HG03280 (cell line): ENCODE results near the gene ARMC2.
"Not testable (repeated sequence)": the region's sequence is repeated elsewhere in the genome, so short reads cannot be mapped to it uniquely, and the experiment has no call there.

Experiments
- ATAC-seq: cut with Tn5 transposase; IDR thresholded peaks from one replicate; pipeline ENCODE4 v1.9.1; 2021; ENCODE audit warnings: mild to moderate bottlenecking, moderate library complexity; ENCODE audit not compliant: unreplicated experiment

Gene ARMC2

DNA sequence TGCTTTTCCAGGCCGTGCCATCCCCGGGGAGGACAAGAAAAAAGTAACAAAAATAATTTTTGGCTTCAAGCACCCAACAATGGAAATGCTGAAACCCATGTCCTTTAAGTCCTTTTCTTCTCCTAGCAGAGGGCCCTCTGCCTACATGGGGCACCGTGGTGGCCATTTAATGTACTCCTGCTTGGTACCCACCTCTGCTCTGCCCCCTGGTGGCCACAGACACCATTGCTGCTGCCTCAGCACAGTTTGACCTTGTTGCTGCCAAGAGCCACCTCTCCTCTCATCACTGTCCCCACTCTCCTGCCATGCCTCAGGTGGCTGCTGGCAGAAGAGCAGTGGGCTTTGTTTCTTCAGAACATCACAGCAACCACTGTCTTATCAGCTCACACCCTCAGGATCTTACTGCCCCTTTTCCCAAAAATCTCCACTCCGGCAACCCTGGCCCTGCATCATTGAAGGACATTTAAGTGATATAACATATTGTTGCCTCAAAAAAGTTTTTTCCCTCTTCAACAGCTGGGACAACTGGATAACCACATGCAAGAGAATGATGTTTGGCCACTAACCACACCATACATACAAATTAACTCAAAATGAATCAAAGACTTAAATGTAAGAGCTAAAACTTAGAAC, 12.9 kb upstream of the ARMC2 start:
- peak; percentile 94 for ATAC-seq

DNA sequence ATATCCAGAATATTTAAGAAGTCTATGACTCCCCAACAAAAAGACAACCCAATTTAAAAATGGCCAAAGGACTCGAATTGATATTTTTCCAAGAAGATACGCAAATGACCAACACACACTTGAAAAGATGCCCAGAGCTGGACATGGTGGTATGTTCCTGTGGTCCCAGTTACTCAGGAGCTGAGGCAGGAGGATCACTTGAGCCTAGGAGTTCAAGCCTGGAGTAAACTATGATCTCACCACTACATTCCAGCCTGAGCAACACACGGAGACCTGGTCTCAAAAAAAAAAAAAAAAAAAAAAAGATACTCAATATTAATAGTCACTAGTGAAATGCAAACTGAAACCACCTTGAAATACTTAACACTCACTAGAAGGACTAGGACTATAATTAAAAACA, 12.2 kb upstream of the ARMC2 start:
- no peak for ATAC-seq

DNA sequence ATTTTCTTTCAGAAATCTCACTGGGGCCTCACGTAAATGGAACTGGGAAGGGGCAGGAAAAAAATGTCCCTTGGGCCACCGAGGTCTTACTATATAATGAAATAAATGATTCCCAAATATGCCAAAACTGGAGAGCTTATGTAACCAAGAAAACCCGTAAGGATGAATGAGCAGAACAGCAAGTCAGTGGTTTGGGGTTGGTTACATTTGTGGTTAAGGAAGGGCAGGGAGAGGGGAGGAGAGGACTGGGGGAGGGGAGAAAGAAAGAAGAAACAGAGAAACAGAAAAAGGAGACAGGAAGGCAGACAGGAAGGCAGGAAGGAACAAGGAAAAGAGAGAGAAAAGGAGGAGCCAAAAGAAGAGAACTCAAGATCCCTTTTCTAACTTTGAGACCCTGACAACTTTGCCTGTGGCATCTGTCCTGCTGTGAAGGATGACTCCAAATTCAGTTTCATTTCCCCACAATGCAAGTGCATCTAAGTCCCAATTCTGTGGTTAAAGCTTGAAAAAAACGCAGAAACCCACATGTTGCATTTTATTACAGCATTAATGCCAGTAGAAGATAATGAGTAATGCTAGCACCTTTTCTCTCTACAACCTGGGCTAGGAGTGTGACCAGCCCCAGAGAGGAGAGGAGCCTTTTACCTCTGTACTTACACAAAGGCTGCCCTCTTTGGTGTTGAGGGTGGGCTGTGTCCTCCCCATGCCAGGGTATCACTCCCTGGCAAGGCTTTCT, 10.8 kb upstream of the ARMC2 start:
- ATAC-seq: no peak

DNA sequence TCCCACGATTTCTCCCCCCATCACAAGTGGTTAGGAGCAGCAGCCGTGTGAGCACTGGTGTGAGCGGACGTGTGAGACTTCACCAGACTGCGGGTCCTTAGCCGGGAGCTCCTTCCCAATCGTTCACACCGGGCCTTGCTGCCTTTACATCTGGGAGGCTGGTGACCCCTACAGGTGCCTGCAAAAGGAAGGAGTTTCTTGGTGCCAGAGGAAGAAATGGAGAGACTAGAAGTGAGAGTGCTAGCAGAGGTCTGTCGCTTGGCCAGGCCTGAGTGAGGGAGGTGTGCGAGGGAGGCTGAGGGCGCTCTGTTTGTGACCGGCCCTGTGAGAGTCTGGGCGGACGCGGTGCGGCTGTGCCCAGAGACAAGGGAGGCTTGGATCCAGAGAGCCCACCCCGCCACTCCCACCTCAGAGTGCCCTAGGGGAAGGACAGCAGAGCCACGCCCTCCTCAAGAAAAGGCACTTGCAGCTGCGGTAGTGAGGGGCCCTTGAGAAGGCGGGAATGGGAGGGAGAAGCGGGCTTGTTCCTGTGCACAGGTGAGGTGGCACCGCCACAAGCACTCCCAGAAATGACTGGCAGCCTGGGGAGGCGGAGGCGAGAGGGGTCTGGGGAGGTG, 10.0 kb upstream of the ARMC2 start:
- ATAC-seq: no peak

DNA sequence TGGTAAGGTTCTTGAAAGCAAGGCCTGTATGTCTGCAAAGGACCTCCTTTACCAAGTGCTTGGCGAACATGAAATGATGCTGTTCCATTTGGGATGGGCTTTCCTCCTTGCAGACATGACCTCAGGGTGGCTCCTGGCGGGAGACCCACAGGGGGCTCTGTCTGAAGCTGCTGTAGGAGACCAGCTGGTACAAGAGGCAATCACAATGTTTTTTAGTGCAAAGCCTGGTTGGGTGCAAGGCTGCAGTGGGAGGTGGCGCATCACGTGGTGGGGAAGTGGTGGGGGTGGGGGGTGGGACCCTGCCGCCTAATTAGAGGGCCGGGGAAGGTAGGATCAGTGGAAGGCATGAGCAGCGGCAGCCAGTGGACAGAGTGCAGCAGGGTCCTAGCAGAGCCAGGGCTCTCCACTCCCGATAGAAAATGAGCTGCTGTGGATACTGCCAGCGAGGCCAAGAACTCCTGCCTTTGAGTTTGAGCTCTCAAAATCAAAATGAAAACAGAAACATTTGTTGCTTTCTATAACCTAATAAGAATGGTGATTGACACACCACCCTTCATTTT, 9.1 kb upstream of the ARMC2 start:
- ATAC-seq: no peak

DNA sequence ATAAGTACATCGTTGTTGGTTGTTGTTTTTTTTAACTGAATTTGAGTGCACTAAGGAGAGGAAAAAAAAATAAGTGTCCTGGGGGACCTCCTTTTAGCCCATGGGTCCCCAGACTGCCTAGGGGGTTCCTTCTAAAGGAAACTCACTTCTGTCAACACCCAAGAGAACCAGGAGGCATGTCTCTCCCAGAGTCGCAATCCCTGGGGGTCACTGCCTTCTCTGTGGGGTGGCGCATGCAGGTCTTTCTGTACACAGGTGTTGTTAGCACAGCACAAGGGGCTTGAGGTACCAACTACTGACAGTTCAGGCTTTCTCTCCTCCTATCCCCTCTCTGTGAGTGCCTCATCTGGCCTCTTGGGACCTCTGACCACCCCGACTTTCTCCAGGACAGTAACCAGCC, 7.3 kb upstream of the ARMC2 start:
- no peak for ATAC-seq

DNA sequence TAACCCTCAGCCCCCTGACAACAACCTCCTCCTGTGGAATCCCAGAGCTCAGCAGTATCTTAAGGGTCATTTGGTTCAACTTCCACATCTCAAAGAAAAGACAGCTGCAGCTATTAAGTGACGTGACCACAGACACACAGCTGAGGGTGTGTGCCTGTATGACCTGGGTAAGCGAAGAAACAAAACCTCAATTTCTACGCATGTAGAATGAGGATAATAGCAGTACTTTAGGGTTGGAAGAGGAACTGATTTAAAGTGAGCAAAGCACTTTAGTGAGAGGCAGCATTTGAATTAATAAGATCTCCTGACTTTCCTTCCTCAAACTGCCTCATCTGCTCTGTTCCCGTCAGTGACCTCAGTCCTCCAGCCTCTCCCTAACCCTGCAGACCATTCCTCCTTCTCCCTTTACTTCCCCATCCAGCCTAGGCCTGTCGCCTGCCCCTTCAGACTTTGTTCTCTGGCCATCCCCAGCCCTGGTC, 6.8 kb upstream of the ARMC2 start:
- ATAC-seq: no peak

DNA sequence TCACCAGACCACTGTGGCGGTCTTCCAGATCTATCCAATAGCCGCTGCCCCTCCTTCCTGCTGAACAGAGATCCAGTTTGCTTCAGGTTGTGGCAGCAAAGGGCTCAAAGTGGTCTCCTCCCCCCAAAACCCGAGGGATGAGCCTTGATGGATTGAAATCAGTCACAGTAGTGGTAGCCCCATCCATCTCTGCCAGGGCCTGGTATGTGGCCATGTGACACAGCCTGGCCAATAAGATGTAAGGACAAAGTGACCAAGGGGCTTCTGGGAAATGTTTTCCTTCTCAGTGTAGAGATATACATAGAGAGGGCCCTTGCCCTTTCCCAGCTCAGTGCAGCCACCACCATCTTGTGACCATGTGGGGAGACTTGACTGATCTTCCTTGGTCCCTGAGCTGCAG, 4.1 kb upstream of the ARMC2 start:
- no peak for ATAC-seq

DNA sequence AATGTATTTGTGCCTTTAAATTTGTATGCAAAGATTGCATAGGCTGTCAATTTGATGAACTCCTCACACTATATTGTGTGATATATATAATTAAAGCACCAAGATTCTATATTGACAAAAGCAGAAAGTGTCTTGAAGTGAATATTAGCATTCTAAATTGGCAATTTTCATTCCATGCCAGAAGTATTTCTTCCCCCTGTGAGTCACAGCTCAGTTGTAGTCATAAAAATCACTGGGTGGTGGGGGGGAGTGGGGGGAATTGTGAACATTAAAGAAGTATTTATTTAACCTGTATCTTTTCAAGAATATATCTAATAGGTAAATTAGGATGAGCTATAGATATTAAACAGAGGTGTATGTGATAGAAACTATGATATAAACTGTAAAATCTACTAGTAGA, 3.1 kb upstream of the ARMC2 start:
- no peak for ATAC-seq

- no peak for ATAC-seq
Observed at GRCh38 chr6:108846101-108846500, 2.1 kb upstream of the ARMC2 start.

- ATAC-seq: no peak
Observed at GRCh38 chr6:108846628-108847027, 1.6 kb upstream of the ARMC2 start.

DNA sequence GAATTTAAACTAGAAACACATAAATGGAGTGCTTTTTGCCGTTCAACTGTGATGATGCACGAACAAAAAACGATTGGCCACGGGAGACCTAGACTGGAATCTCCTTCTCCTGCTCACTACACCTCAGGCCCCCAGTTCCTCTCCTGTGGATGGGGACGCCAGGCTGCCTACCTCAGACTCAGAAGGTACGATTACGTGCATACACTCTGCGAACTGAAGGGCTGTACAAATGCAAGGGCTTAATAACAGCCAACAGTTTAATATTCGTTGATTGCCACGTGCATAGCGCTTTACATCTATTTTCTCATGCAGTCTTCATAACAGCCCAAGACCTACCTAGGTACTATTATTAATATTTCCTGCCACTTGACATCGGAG, 495 bp upstream of the ARMC2 start:
- no peak for ATAC-seq

GRCh38 chr6:108850669-108851465, 2.6 kb downstream of the ARMC2 start:
- no peak for ATAC-seq

DNA sequence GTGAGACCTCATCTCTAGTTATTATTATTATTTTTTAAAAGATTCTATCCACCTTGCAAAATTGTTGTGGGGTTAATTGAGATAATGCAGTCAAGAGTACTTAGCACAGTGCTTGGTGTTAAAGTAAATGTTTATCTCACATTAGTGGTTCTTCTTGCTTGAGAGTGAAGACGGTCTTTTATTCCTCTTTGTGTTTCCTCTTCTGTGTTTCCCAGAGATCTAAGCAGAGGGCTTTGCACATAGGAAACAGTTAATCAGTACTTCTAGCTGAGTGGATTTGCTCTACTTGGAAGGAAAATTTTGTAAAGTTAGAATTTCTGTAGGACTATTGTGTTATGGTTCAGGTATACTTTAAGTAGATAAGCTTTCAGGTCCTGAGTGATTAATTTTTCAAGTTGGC, 3.5 kb downstream of the ARMC2 start:
- no peak for ATAC-seq

- ATAC-seq: no peak
Observed at GRCh38 chr6:108853077-108853476, 4.9 kb downstream of the ARMC2 start.

DNA sequence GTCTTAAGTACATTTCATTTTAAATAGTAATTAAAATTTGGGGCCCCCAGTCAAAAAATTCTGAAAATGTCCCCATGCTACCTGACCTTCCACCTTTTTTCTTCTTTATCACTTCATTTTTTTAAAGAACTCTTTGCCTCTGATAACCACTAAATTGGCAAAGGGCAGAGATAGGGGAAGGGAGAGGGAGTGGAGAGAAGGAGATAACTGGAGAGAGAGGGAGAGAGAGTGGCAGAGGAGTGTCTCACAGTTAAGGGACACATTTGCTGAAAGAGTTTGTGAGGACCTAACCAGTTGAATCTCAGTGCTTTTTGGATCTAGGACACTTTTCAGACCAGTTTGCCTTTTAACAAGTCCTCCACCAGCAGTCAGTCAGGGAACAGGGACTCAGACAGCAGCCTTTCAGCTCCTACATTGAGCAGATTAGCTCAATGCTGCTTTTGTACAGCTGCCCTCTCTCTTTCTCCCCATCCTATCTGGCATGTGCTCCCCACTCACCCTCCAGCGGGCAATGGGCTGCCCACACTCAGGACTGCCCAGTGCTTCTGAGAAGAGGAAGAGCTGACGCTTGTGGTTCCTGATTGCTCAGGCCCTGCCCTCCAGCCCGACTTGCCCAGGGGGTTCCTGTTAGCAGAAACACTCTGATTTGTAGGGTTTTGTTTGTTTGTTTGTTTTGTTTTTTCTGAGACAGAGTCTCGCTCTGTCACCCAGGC, 14.4 kb downstream of the ARMC2 start:
- no peak for ATAC-seq

GRCh38 chr6:108865751-108866286, 17.6 kb downstream of the ARMC2 start:
- ATAC-seq: not testable (repeated sequence)

DNA sequence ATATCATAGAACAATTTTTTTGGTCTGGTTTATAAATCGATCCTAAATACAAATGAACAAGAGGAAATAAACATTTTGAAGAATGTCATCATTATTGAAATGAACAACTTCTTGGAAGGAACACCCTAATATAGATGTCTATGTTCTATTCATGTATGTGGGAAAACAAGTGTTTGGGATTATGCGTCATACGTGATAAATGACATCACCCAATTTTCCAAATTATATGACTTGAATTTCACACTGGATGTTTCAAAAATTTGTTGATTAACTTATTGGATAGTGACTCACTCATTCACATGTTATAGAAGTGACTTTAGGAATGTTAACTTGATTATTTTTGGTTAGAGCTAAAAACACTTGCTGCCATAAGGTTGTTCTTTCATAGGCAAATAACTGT, 18.6 kb downstream of the ARMC2 start:
- ATAC-seq: no peak

DNA sequence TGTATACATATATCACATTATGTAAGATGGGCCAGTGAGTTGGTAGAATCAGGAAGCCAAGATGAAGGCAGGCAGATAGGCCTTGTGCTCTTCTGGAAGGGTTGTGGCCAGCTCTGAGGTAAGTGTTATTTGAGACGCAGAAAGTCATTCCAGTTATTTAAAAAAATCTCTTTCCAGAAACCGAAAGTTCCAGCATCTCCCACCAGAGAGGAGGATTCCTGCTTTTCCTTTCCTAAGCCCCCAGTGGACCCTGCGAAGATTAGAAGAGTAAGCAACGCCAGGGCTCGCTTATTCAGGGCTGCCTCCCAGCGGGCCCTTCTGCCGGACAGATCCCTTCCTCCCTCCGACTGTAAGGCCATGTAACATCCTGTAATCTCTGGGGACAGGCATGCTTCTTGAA, 20.4 kb downstream of the ARMC2 start:
- ATAC-seq: no peak

GRCh38 chr6:108869876-108870275, 21.7 kb downstream of the ARMC2 start:
- no peak for ATAC-seq
